Endothelial cell of umbilical vein (primary cell): ENCODE data around the gene SLC24A3. TPM values are rescaled to one million over a fixed set of nuclear protein-coding genes. Genes with fewer than 3 reads are reported as not detected.

Experiments
- BruUV-seq: library from RNA; stranded (reverse); fragments of 400-500 nt; replicated peaks from 2 replicates; lab custom pipeline; 2021; lab: Mats Ljungman, UMichigan
- CTCF ChIA-PET: fragments of 300-600, 350-600 bp; sonication (Branson Sonifier 250); formaldehyde crosslinking; loops from one replicate; lab custom pipeline; 2021; ENCODE audit warnings: antibody characterized with exemption, inconsistent platforms; lab: Charles Lee
- POLR2A ChIA-PET: fragments of 300-600, 350-600 bp; sonication (Branson Sonifier 250); formaldehyde crosslinking; loops from one replicate; lab custom pipeline; 2021; ENCODE audit warnings: antibody characterized with exemption, inconsistent platforms; lab: Charles Lee
- DNase-seq: peaks from one replicate; pipeline ENCODE4 v3.0.0-alpha.2; 2011; ENCODE audit warnings: low read depth, low spot score
- FAIRE-seq: peaks from 2 replicates; lab custom pipeline; 2011; peaks lifted over from hg19 to GRCh38; lab: Jason Lieb, UNC
- H2AFZ ChIP-seq: 2 replicates; pipeline ENCODE4 v1.6.0; 2012; ENCODE audit warnings: low read depth, low read length, control low read depth, inconsistent platforms
- H3K27ac ChIP-seq: 2 replicates; pipeline ENCODE4 v1.5.1; 2011; ENCODE audit warnings: low read depth, mild to moderate bottlenecking, control low read depth, low read length, moderate library complexity; ENCODE audit not compliant: insufficient read depth
- H3K27me3 ChIP-seq, 2 experiments: 2 replicates each; pipeline versions ENCODE4 v1.6.0 to v1.6.1; 2011; ENCODE audit warnings: low read length in 2 of 2, mixed read lengths in 1 of 2; ENCODE audit not compliant: control insufficient read depth in 2 of 2, insufficient read depth in 2 of 2
- H3K36me3 ChIP-seq, 2 experiments: 2 replicates in 1 of 2; 3 replicates in 1 of 2; pipeline ENCODE4 v1.5.1; 2011; ENCODE audit warnings: low read length in 2 of 2, mild to moderate bottlenecking in 1 of 2, moderate library complexity in 1 of 2; ENCODE audit not compliant: control insufficient read depth in 2 of 2, insufficient read depth in 2 of 2; ENCODE audit errors: extremely low read depth in 1 of 2
- H3K4me1 ChIP-seq: 3 replicates; pipeline ENCODE4 v1.5.1; 2011; ENCODE audit warnings: mild to moderate bottlenecking, low read length; ENCODE audit not compliant: control insufficient read depth, insufficient read depth; ENCODE audit errors: extremely low read depth
- H3K4me2 ChIP-seq: 2 replicates; pipeline ENCODE4 v1.6.1; 2011; ENCODE audit warnings: low read length, control low read depth, mixed read lengths; ENCODE audit not compliant: insufficient read depth
- H3K4me3 ChIP-seq, 3 experiments: fragments of 200-600 bp in 1 of 3; sonication (generic), shearing (Covaris generic) in 1 of 3; replicated peaks in 1 of 3; 2 replicates each; pipeline ENCODE4 v1.5.1; 2011 to 2016; ENCODE audit warnings: control low read depth in 3 of 3, low read length in 3 of 3, mild to moderate bottlenecking in 2 of 3, inconsistent platforms in 1 of 3, low read depth in 1 of 3, moderate library complexity in 1 of 3; ENCODE audit not compliant: insufficient read depth in 1 of 3
- H3K79me2 ChIP-seq: 2 replicates; pipeline ENCODE4 v1.6.0; 2012; ENCODE audit warnings: low read length, inconsistent platforms; ENCODE audit not compliant: control insufficient read depth, insufficient read depth
- H3K9ac ChIP-seq: replicated peaks from 2 replicates; pipeline ENCODE3; 2011; ENCODE audit warnings: low read length, control low read depth; ENCODE audit not compliant: insufficient read depth; ENCODE audit errors: extremely low read depth
- H3K9me1 ChIP-seq: replicated peaks from 3 replicates; pipeline ENCODE4 v1.6.0; 2011; ENCODE audit warnings: mild to moderate bottlenecking, low read length; ENCODE audit not compliant: control insufficient read depth, insufficient read depth; ENCODE audit errors: extremely low read depth
- H3K9me3 ChIP-seq: replicated peaks from 2 replicates; pipeline ENCODE4 v1.5.1; 2012; ENCODE audit warnings: low read length, inconsistent platforms; ENCODE audit not compliant: control insufficient read depth, insufficient read depth
- H4K20me1 ChIP-seq: replicated peaks from 2 replicates; pipeline ENCODE3; 2011; ENCODE audit warnings: mild to moderate bottlenecking, low read length; ENCODE audit not compliant: control insufficient read depth, insufficient read depth; ENCODE audit errors: extremely low read depth
- EZH2 ChIP-seq: IDR thresholded peaks from 2 replicates; pipeline ENCODE4 v1.6.1; 2012; ENCODE audit warnings: borderline replicate concordance, low read depth, mild to moderate bottlenecking, moderate library complexity, low read length, inconsistent platforms; ENCODE audit not compliant: severe bottlenecking
- FOS ChIP-seq: IDR thresholded peaks from 2 replicates; pipeline ENCODE4 v1.6.1; 2011; ENCODE audit warnings: mild to moderate bottlenecking, low read length, moderate library complexity, borderline replicate concordance; ENCODE audit not compliant: insufficient read depth
- GATA2 ChIP-seq: IDR thresholded peaks from 2 replicates; pipeline ENCODE4 v1.7.0; 2011; ENCODE audit warnings: low read depth, mild to moderate bottlenecking, moderate library complexity, mixed read lengths, low read length; ENCODE audit not compliant: insufficient read length, insufficient read depth
- JUN ChIP-seq: IDR thresholded peaks from 2 replicates; pipeline ENCODE4 v1.6.1; 2011; ENCODE audit warnings: borderline replicate concordance, low read depth; ENCODE audit not compliant: insufficient read length, insufficient read depth
- MAX ChIP-seq: IDR thresholded peaks from 2 replicates; pipeline ENCODE4 v1.6.1; 2011; ENCODE audit not compliant: insufficient read depth, insufficient read length
- MYC ChIP-seq: IDR thresholded peaks from one replicate; pipeline ENCODE4 v1.6.1; 2011; ENCODE audit warnings: mild to moderate bottlenecking, low read depth, low read length
- POLR2A ChIP-seq: IDR thresholded peaks from 2 replicates; pipeline ENCODE4 v1.6.1; 2012; ENCODE audit warnings: low read depth, mild to moderate bottlenecking, control low read depth, low read length
- POLR2AphosphoS5 ChIP-seq: IDR thresholded peaks from 2 replicates; pipeline ENCODE4 v1.6.1; 2012; ENCODE audit warnings: low read depth, mild to moderate bottlenecking, control low read depth, low read length, moderate library complexity; ENCODE audit not compliant: insufficient read depth
- dilution Hi-C: fragments of 300-500 bp; cut with MboI; formaldehyde crosslinking; loops from one replicate; pipeline ENCODE4 v1.15.0; 2019; ENCODE audit warnings: low sequenced_read_pairs; ENCODE audit not compliant: extremely low pct_ligation_motif_present
- intact Hi-C: fragments of 100-400 bp; cut with micrococcal nuclease; formaldehyde crosslinking; loops from one replicate; pipeline ENCODE4 v1.10.0; 2022
- polyA plus RNA-seq, 4 experiments: library from polyadenylated mRNA; depleted of rRNA in 3 of 4; stranded (reverse) in 3 of 4; unstranded in 1 of 4; fragments of >200 nt; gene quantifications; 2 replicates each; pipeline versions ENCODE4 v1.2.1 to v1.2.3, GENCODE V29; 2011 to 2012; ENCODE audit warnings: missing spikeins in 1 of 4
- total RNA-seq: library from RNA; stranded (reverse); gene quantifications from 2 replicates; pipeline ENCODE4 v1.2.3, GENCODE V29; 2021
- TF ChIP-seq, protein P1 (sequence below), 2 donors: IDR thresholded peaks; 1 replicate in 1 of 2; 2 replicates in 1 of 2; pipeline ENCODE4 v1.5.1; 2011; ENCODE audit warnings: low read length in 2 of 2, mild to moderate bottlenecking in 2 of 2, moderate library complexity in 2 of 2, control low read depth in 1 of 2, inconsistent platforms in 1 of 2, low read depth in 1 of 2; ENCODE audit not compliant: insufficient read depth in 1 of 2; ENCODE audit errors: extremely low read depth in 1 of 2

Gene SLC24A3
- total and polyA plus RNA-seq, 2 donors (not counting 3 experiments of a cell fraction or from before 2014, with no cell fraction given): not detected

- intact Hi-C loops (no loop called here), dilution Hi-C loops (no loop called here)
- DNase-seq (no peak), FAIRE-seq (no peak)
- peaks cover 3 to 7% of the 10 kb centered on the region in 2 experiments for H3K27me3 ChIP-seq
- H3K36me3 ChIP-seq: no peaks in the 10 kb centered on the region
- no peaks in the 10 kb centered on the region for H3K4me1 ChIP-seq
- H3K9ac ChIP-seq: no peak overlapping the region
- no peaks in the 10 kb centered on the region for H4K20me1 ChIP-seq
- H3K9me3 ChIP-seq: no peaks in the 10 kb centered on the region
- CTCF ChIA-PET: no interaction called here
- BruUV-seq: no TSS peak
- POLR2A ChIA-PET: no interaction called here
- H3K27ac ChIP-seq: no peak overlapping the region
- TF ChIP-seq EZH2: no peak
- TF ChIP-seq JUN: no peak
- TF ChIP-seq MYC: no peak
- no peak for TF ChIP-seq MAX
- TF ChIP-seq, protein P1, sequence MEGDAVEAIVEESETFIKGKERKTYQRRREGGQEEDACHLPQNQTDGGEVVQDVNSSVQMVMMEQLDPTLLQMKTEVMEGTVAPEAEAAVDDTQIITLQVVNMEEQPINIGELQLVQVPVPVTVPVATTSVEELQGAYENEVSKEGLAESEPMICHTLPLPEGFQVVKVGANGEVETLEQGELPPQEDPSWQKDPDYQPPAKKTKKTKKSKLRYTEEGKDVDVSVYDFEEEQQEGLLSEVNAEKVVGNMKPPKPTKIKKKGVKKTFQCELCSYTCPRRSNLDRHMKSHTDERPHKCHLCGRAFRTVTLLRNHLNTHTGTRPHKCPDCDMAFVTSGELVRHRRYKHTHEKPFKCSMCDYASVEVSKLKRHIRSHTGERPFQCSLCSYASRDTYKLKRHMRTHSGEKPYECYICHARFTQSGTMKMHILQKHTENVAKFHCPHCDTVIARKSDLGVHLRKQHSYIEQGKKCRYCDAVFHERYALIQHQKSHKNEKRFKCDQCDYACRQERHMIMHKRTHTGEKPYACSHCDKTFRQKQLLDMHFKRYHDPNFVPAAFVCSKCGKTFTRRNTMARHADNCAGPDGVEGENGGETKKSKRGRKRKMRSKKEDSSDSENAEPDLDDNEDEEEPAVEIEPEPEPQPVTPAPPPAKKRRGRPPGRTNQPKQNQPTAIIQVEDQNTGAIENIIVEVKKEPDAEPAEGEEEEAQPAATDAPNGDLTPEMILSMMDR (IDR thresholded peaks at IDR 0.05; ENCODE audit: extremely low read depth in 1 of 2, insufficient read depth in 1 of 2, low read depth in 1 of 2, low read length in 2 of 2): no peak
- no peak for TF ChIP-seq FOS
- TF ChIP-seq POLR2AphosphoS5: no peak
- TF ChIP-seq GATA2: no peak
- TF ChIP-seq POLR2A: no peak
- H3K79me2 ChIP-seq: no peaks in the 10 kb centered on the region
- no peaks in the 10 kb centered on the region for H3K9me1 ChIP-seq
- H2AFZ ChIP-seq: no peak overlapping the region
- H3K4me3 ChIP-seq: no peak overlapping the region
- no peak overlapping the region for H3K4me2 ChIP-seq
These were observed 508.5 kb downstream of the SLC24A3 start for GRCh38 chr20:19720991-19721390.
